Measurements from ENCODE around the gene ITGA8. TPM values are rescaled to one million over a fixed set of nuclear protein-coding genes. Genes with fewer than 3 reads are reported as not detected.

ITGA8 gene
- polyA plus RNA-seq, 1 donor (not counting 4 experiments of a cell fraction or from before 2014, with no cell fraction given), result not detected

GRCh38 chr10:15747632-15748031 lies 27.9 kb upstream of the ITGA8 start:
- Histone ChIP-seq H3K4me2 (ENCODE audit: control insufficient read depth, extremely low read depth, insufficient read depth, low read depth, low read length) (no peak overlapping the region), H4K20me1 (ENCODE audit: control insufficient read depth, extremely low read depth, insufficient read depth, low read length) (no peaks in the 10 kb centered on the region), H3K27me3 (ENCODE audit: control insufficient read depth, extremely low read depth, insufficient read depth, low read length) (no peaks in the 10 kb centered on the region), H3K9me3 (ENCODE audit: control insufficient read depth, low read depth, low read length) (no peaks in the 10 kb centered on the region), H3K79me2 (ENCODE audit: control insufficient read depth, insufficient read depth, low read length) (no peaks in the 10 kb centered on the region), H2AFZ (ENCODE audit: control insufficient read depth, low read length) (no peak overlapping the region), H3K27ac (ENCODE audit: control insufficient read depth, insufficient read depth, low read length) (no peak overlapping the region), H3K36me3 (ENCODE audit: control insufficient read depth in 2 of 2, extremely low read depth in 1 of 2, insufficient read depth in 2 of 2, low read length in 2 of 2) (no peaks in the 10 kb centered on the region), H3K9ac (ENCODE audit: control insufficient read depth, extremely low read depth, insufficient read depth, low read length) (no peak overlapping the region), H3K4me1 (ENCODE audit: control insufficient read depth, extremely low read depth, insufficient read depth, low read length) (no peaks in the 10 kb centered on the region), H3K9me1 (ENCODE audit: control insufficient read depth, extremely low read depth, insufficient read depth, low read length) (no peaks in the 10 kb centered on the region), H3K4me3 (ENCODE audit: control insufficient read depth in 2 of 3, extremely low read depth in 1 of 3, insufficient read depth in 2 of 3, low read depth in 1 of 3, low read length in 3 of 3) (no peak overlapping the region)
- FAIRE-seq (no peak), DNase-seq (ENCODE audit: low read depth, low spot score) (no peak)
- no peak for TF ChIP-seq EZH2 (IDR thresholded peaks at IDR 0.05; ENCODE audit: low read length)
- dilution Hi-C loops (cut with MboI; ENCODE audit: extremely low pct_ligation_motif_present, low sequenced_read_pairs), result no loop called here

GRCh38 chr10:15745751-15746150 lies 26.0 kb upstream of the ITGA8 start:
- H3K27me3 ChIP-seq (ENCODE audit: control insufficient read depth, extremely low read depth, insufficient read depth, low read length), result no peaks in the 10 kb centered on the region
- H3K4me3 ChIP-seq (ENCODE audit: control insufficient read depth in 2 of 3, extremely low read depth in 1 of 3, insufficient read depth in 2 of 3, low read depth in 1 of 3, low read length in 3 of 3), result no peak overlapping the region
- dilution Hi-C loops (cut with MboI; ENCODE audit: extremely low pct_ligation_motif_present, low sequenced_read_pairs), result no loop called here
- FAIRE-seq (no peak), DNase-seq (ENCODE audit: low read depth, low spot score) (no peak)
- no peak overlapping the region for H3K4me2 ChIP-seq (ENCODE audit: control insufficient read depth, extremely low read depth, insufficient read depth, low read depth, low read length)
- H4K20me1 ChIP-seq (ENCODE audit: control insufficient read depth, extremely low read depth, insufficient read depth, low read length), result no peaks in the 10 kb centered on the region
- H3K4me1 ChIP-seq (ENCODE audit: control insufficient read depth, extremely low read depth, insufficient read depth, low read length), result no peaks in the 10 kb centered on the region
- no peaks in the 10 kb centered on the region for H3K79me2 ChIP-seq (ENCODE audit: control insufficient read depth, insufficient read depth, low read length)
- no peak for TF ChIP-seq EZH2 (IDR thresholded peaks at IDR 0.05; ENCODE audit: low read length)
- no peak for TF ChIP-seq CTCF (optimal IDR thresholded peaks at IDR 0.05 in 1 of 3, IDR thresholded peaks at IDR 0.05 in 1 of 3, conservative IDR thresholded peaks at IDR 0.05 in 1 of 3; ENCODE audit: extremely low read depth in 1 of 3, insufficient read depth in 2 of 3, low read length in 3 of 3)
- no peak overlapping the region for H3K27ac ChIP-seq (ENCODE audit: control insufficient read depth, insufficient read depth, low read length)
- no peaks in the 10 kb centered on the region for H3K9me3 ChIP-seq (ENCODE audit: control insufficient read depth, low read depth, low read length)
- no peaks in the 10 kb centered on the region for H3K9me1 ChIP-seq (ENCODE audit: control insufficient read depth, extremely low read depth, insufficient read depth, low read length)
- no peak overlapping the region for H3K9ac ChIP-seq (ENCODE audit: control insufficient read depth, extremely low read depth, insufficient read depth, low read length)
- no peaks in the 10 kb centered on the region for H3K36me3 ChIP-seq (ENCODE audit: control insufficient read depth in 2 of 2, extremely low read depth in 1 of 2, insufficient read depth in 2 of 2, low read length in 2 of 2)
- H2AFZ ChIP-seq (ENCODE audit: control insufficient read depth, low read length), result no peak overlapping the region

- TF ChIP-seq CTCF (optimal IDR thresholded peaks at IDR 0.05 in 1 of 3, IDR thresholded peaks at IDR 0.05 in 1 of 3, conservative IDR thresholded peaks at IDR 0.05 in 1 of 3; ENCODE audit: extremely low read depth in 1 of 3, insufficient read depth in 2 of 3, low read length in 3 of 3), result peak; percentile 56 to 71 (median 64)
- TF ChIP-seq EZH2 (IDR thresholded peaks at IDR 0.05; ENCODE audit: low read length), result no peak
- Histone ChIP-seq H3K27ac (ENCODE audit: control insufficient read depth, insufficient read depth, low read length) (no peak overlapping the region), H3K9ac (ENCODE audit: control insufficient read depth, extremely low read depth, insufficient read depth, low read length) (no peak overlapping the region), H3K9me3 (ENCODE audit: control insufficient read depth, low read depth, low read length) (no peaks in the 10 kb centered on the region), H4K20me1 (ENCODE audit: control insufficient read depth, extremely low read depth, insufficient read depth, low read length) (no peaks in the 10 kb centered on the region), H3K79me2 (ENCODE audit: control insufficient read depth, insufficient read depth, low read length) (no peaks in the 10 kb centered on the region), H3K4me1 (ENCODE audit: control insufficient read depth, extremely low read depth, insufficient read depth, low read length) (no peaks in the 10 kb centered on the region), H3K27me3 (ENCODE audit: control insufficient read depth, extremely low read depth, insufficient read depth, low read length) (no peaks in the 10 kb centered on the region), H3K9me1 (ENCODE audit: control insufficient read depth, extremely low read depth, insufficient read depth, low read length) (no peaks in the 10 kb centered on the region), H3K4me2 (ENCODE audit: control insufficient read depth, extremely low read depth, insufficient read depth, low read depth, low read length) (no peak overlapping the region), H3K36me3 (ENCODE audit: control insufficient read depth in 2 of 2, extremely low read depth in 1 of 2, insufficient read depth in 2 of 2, low read length in 2 of 2) (no peaks in the 10 kb centered on the region), H3K4me3 (ENCODE audit: control insufficient read depth in 2 of 3, extremely low read depth in 1 of 3, insufficient read depth in 2 of 3, low read depth in 1 of 3, low read length in 3 of 3) (no peak overlapping the region), H2AFZ (ENCODE audit: control insufficient read depth, low read length) (no peak overlapping the region)
- dilution Hi-C loops (cut with MboI; ENCODE audit: extremely low pct_ligation_motif_present, low sequenced_read_pairs), result no loop called here
- DNase-seq (ENCODE audit: low read depth, low spot score), result no peak
- no peak for FAIRE-seq
Observed at GRCh38 chr10:15744217-15744865, 24.6 kb upstream of the ITGA8 start.
